Loucy (cell line): Measurements from ENCODE around the gene CLMP.

ENCODE experiments used
- H2AFZ ChIP-seq: fragments of 200-600 bp; sonication (generic); 2 replicates; pipeline ENCODE4 v1.6.0; 2016; ENCODE audit warnings: antibody characterized with exemption, mild to moderate bottlenecking, low read length, moderate library complexity
- H3F3A ChIP-seq: fragments of 200-600 bp; 2 replicates; pipeline ENCODE4 v1.6.0; 2016; ENCODE audit warnings: antibody characterized with exemption, low read depth, mild to moderate bottlenecking
- H3K27me3 ChIP-seq: fragments of 200-600 bp; sonication (generic); 2 replicates; pipeline ENCODE4 v1.6.1; 2014; ENCODE audit warnings: low read length, mild to moderate bottlenecking; ENCODE audit not compliant: insufficient read depth, poor library complexity, severe bottlenecking
- H3K36me3 ChIP-seq: fragments of 200-600 bp; sonication (generic); 2 replicates; pipeline ENCODE4 v1.6.1; 2016; ENCODE audit warnings: low read length; ENCODE audit not compliant: insufficient read depth
- H3K4me1 ChIP-seq: fragments of 200-600 bp; sonication (generic); 2 replicates; pipeline ENCODE4 v1.5.1; 2014; ENCODE audit warnings: low read length, mild to moderate bottlenecking; ENCODE audit not compliant: insufficient read depth, poor library complexity, severe bottlenecking
- H3K4me2 ChIP-seq: fragments of 200-600 bp; sonication (generic); 2 replicates; pipeline ENCODE4 v1.6.0; 2014; ENCODE audit warnings: antibody characterized with exemption, low read length, low read depth, mild to moderate bottlenecking; ENCODE audit not compliant: poor library complexity, severe bottlenecking
- H3K4me3 ChIP-seq: fragments of 200-600 bp; sonication (generic); 2 replicates; pipeline ENCODE4 v1.5.1; 2014; ENCODE audit warnings: low read length, mild to moderate bottlenecking, mixed read lengths; ENCODE audit not compliant: poor library complexity, severe bottlenecking
- H3K79me2 ChIP-seq: fragments of 200-600 bp; sonication (generic); 2 replicates; pipeline ENCODE4 v1.6.1; 2014; ENCODE audit warnings: low read length; ENCODE audit not compliant: insufficient read depth
- H3K9ac ChIP-seq: fragments of 200-600 bp; sonication (generic); 2 replicates; pipeline ENCODE4 v1.6.0; 2014; ENCODE audit warnings: mild to moderate bottlenecking, low read depth, low read length, moderate library complexity; ENCODE audit not compliant: poor library complexity, severe bottlenecking
- H3K9me2 ChIP-seq: fragments of 200-600 bp; sonication (generic); replicated peaks from 2 replicates; pipeline ENCODE4 v1.6.1; 2016; ENCODE audit warnings: low read depth, low read length, mixed read lengths
- H3K9me3 ChIP-seq: fragments of 200-600 bp; sonication (generic); 2 replicates; pipeline ENCODE4 v1.6.1; 2014; ENCODE audit warnings: mild to moderate bottlenecking, antibody characterized with exemption, low read length, low read depth; ENCODE audit not compliant: insufficient read depth
- H4K20me1 ChIP-seq: fragments of 200-600 bp; sonication (generic); 2 replicates; pipeline ENCODE4 v1.6.0; 2014; ENCODE audit warnings: antibody characterized with exemption, low read length, mild to moderate bottlenecking; ENCODE audit not compliant: insufficient read depth, poor library complexity, severe bottlenecking
- CTCF ChIP-seq: fragments of 200-600 bp; sonication (generic); conservative IDR thresholded peaks from 2 replicates; pipeline ENCODE4 v1.5.1; 2014; ENCODE audit warnings: mild to moderate bottlenecking, antibody characterized with exemption, low read length
- EZH2phosphoT487 ChIP-seq: fragments of 200-600 bp; IDR thresholded peaks from 2 replicates; pipeline ENCODE4 v1.6.1; 2018; ENCODE audit warnings: antibody characterized with exemption, mild to moderate bottlenecking, moderate library complexity, borderline replicate concordance

The CLMP gene

GRCh38 chr11:123046473-123047259 lies 148.4 kb downstream of the CLMP start:
- no peaks in the 10 kb centered on the region for H3K9me2 ChIP-seq
- no peaks in the 10 kb centered on the region for H3K27me3 ChIP-seq
- H4K20me1 ChIP-seq, result no peaks in the 10 kb centered on the region
- no peak overlapping the region for H2AFZ ChIP-seq
- H3K36me3 ChIP-seq, result no peaks in the 10 kb centered on the region
- H3K4me3 ChIP-seq, result no peak overlapping the region
- no peaks in the 10 kb centered on the region for H3K9me3 ChIP-seq
- H3K9ac ChIP-seq, result no peak overlapping the region
- H3K4me2 ChIP-seq, result no peak overlapping the region
- no peaks in the 10 kb centered on the region for H3F3A ChIP-seq
- no peaks in the 10 kb centered on the region for H3K4me1 ChIP-seq
- TF ChIP-seq EZH2phosphoT487, result no peak
- TF ChIP-seq CTCF, result no peak
- no peaks in the 10 kb centered on the region for H3K79me2 ChIP-seq

- Histone ChIP-seq H3K9ac (no peak overlapping the region), H3K79me2 (no peaks in the 10 kb centered on the region), H3K9me2 (no peaks in the 10 kb centered on the region), H3K4me1 (no peaks in the 10 kb centered on the region), H4K20me1 (no peaks in the 10 kb centered on the region), H2AFZ (no peak overlapping the region), H3K4me2 (no peak overlapping the region), H3K4me3 (no peak overlapping the region), H3K36me3 (no peaks in the 10 kb centered on the region), H3K9me3 (no peaks in the 10 kb centered on the region), H3F3A (no peaks in the 10 kb centered on the region), H3K27me3 (no peaks in the 10 kb centered on the region)
- TF ChIP-seq EZH2phosphoT487 (no peak), CTCF (no peak)
These were observed 149.9 kb downstream of the CLMP start for GRCh38 chr11:123045101-123045500.

- Histone ChIP-seq H4K20me1 (no peaks in the 10 kb centered on the region), H3K36me3 (no peaks in the 10 kb centered on the region), H3K9me2 (no peaks in the 10 kb centered on the region), H3K4me3 (no peak overlapping the region), H3K79me2 (no peaks in the 10 kb centered on the region), H3K9ac (no peak overlapping the region), H3K4me2 (no peak overlapping the region), H3K27me3 (no peaks in the 10 kb centered on the region), H3K9me3 (no peaks in the 10 kb centered on the region), H2AFZ (no peak overlapping the region), H3F3A (no peaks in the 10 kb centered on the region), H3K4me1 (no peaks in the 10 kb centered on the region)
- TF ChIP-seq CTCF (no peak), EZH2phosphoT487 (no peak)
These were observed 153.9 kb downstream of the CLMP start for GRCh38 chr11:123041185-123041584.
